Activated naive CD8-positive, alpha-beta T cell treated with anti-CD3 and anti-CD28 coated beads for 36 hours (primary cell): ENCODE data around the gene GNG13. TPM values are rescaled to one million over a fixed set of nuclear protein-coding genes. Genes with fewer than 3 reads are reported as not detected.

ENCODE experiments used
- DNase-seq: peaks from one replicate; pipeline ENCODE4 v3.0.0; 2021
- H3K27ac Mint-ChIP-seq: one replicate; pipeline ENCODE4 v1.8.0; 2022; ENCODE audit warnings: mild to moderate bottlenecking, moderate library complexity, mixed read lengths
- H3K27me3 Mint-ChIP-seq: one replicate; pipeline ENCODE4 v1.8.0; 2022; ENCODE audit warnings: mild to moderate bottlenecking, mixed read lengths
- H3K36me3 Mint-ChIP-seq: one replicate; pipeline ENCODE4 v1.8.0; 2021; ENCODE audit warnings: mild to moderate bottlenecking, mixed read lengths
- H3K4me1 Mint-ChIP-seq: one replicate; pipeline ENCODE4 v1.8.0; 2021; ENCODE audit warnings: mixed read lengths
- H3K4me3 Mint-ChIP-seq: one replicate; pipeline ENCODE4 v1.8.0; 2022; ENCODE audit warnings: mild to moderate bottlenecking, moderate library complexity, mixed read lengths
- H3K9me3 Mint-ChIP-seq: one replicate; pipeline ENCODE4 v1.8.0; 2022; ENCODE audit warnings: mixed read lengths
- total RNA-seq, 2 experiments: library from RNA; stranded (reverse); gene quantifications; one replicate each; pipeline ENCODE4 v1.2.3, GENCODE V29; 2021

GNG13 gene
- total RNA-seq, 2 experiments from 2014 or later = not detected

DNA sequence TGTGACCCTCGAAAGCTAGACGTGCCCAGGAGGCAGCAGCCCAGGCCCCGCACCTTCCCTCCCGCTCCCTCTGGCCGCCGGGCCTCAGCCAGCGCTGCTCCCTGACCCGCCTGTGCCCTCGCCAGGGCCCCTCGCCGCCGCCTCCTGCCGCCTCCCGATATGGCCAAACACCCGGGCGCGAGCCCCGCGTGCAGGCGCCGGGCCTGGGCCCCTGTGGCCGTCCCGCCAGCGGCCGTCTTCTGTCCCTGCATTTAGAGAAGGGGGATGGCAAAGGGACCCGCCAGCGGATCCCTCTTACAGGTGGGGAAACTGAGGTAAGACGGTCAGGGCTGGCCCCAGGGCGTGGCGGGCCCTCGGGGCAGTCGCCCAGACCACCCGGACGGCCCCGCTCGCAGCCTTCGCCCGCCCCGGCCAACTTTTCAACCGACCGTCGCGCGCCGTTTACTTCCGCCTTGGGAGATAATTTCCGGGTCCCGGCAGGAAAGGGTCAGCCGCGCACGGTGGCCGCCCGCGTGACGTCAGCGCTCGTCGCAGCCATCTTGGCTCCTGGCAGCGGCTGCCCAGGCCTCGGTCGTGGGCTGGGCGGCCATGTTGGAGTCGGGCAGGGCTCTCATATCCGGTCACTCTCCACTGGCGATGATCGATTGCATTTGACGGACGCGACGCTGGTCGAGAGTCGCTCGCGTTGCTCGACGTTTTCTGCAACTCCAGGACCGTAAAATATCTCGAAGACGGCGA lies 7.0 kb upstream of the GNG13 start:
- Mint-ChIP-seq H3K36me3 (no peaks in the 10 kb centered on the region), H3K9me3 (no peaks in the 10 kb centered on the region), H3K4me1 (peaks cover 14% of the 10 kb centered on the region), H3K27me3 (peaks cover 5% of the 10 kb centered on the region), H3K27ac (peak overlapping the region; percentile 94), H3K4me3 (peak overlapping the region; percentile 96)
- peak; percentile 92 for DNase-seq

DNA sequence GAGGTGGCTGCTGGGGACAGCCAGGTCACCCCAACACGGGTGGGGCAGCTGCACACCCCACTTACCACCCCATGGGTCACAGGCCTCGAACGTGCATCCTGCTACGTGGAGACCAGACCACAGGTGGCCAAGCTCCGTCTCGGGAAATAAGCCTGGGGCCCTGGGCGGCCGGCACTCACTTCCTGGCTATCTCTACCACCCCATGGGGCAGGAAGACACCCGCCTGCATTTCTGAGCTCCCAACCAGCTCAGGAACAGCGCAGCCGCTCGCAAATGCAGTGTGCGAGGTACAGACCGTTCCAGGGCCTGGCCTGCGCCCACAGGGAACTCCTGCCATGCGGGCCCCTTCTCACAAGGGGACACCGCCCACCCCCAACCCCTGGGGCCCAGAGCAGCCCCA lies 4.9 kb upstream of the GNG13 start:
- Mint-ChIP-seq H3K27ac (no peak overlapping the region), H3K27me3 (peaks cover 12% of the 10 kb centered on the region), H3K36me3 (no peaks in the 10 kb centered on the region), H3K4me3 (no peak overlapping the region), H3K9me3 (no peaks in the 10 kb centered on the region), H3K4me1 (peaks cover 14% of the 10 kb centered on the region)
- DNase-seq = no peak

DNA sequence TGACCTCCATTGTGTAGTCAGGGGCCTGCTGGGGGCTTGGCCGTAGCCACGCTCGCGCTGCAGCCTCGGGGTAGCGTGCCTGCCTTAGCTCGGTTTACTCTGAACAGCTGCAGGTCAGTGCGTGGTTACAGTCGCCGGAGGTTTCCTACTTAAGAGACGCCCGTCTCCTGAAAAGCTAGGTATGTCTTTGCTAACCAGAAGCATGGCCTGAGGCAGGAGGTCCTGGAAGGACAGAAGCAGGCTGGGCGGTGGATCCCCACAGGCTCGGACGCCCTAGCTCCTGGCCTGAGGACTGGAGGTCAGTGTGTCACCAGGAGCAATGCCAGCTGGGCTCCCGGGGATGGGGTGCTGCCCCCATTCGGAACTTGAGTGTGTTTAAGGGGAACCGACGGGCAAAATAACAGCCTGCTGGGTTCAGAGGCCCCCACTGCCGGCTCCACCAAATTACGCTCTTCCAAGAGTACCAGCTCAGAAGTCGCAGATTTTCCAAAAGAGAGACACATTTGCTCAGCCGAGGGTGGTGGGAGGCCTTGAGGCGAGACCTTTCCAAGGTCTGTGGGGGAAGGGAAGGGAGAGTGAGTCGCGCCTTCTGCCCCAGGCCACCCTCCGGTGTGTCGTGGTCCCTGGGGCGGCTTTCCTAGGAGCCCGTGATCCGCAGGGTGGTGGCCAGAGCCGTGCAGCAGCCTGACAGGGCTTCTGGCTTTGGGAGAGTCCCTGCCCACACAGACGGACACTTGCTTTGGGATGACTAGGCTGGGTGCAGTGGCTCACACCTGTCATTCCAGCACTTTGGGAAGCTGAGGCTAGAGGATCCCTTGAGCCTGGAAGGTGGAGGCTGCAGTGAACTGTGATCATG lies 3.9 kb upstream of the GNG13 start:
- H3K4me3 Mint-ChIP-seq = no peak overlapping the region
- no peaks in the 10 kb centered on the region for H3K36me3 Mint-ChIP-seq
- peaks cover 12% of the 10 kb centered on the region for H3K27me3 Mint-ChIP-seq
- DNase-seq = no peak
- no peak overlapping the region for H3K27ac Mint-ChIP-seq
- H3K9me3 Mint-ChIP-seq = no peaks in the 10 kb centered on the region
- peaks cover 14% of the 10 kb centered on the region for H3K4me1 Mint-ChIP-seq

DNA sequence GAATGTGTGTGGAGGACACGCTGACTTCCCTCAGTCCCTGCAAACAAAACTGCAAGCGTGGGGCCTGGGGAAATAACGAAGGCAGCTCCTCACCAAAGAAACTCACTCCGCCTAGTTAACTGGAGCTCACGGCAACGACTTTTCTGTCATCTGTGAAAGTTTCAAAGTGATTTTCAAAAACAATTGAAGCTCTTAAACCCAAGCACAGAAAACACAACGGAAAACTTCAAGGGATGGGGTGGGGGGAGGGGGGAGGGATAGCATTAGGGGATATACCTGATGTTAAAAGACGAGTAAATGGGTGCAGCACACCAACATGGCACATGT lies 3.2 kb upstream of the GNG13 start:
- peaks cover 11% of the 10 kb centered on the region for H3K4me1 Mint-ChIP-seq
- no peaks in the 10 kb centered on the region for H3K9me3 Mint-ChIP-seq
- peaks cover 13% of the 10 kb centered on the region for H3K27me3 Mint-ChIP-seq
- H3K27ac Mint-ChIP-seq = no peak overlapping the region
- H3K4me3 Mint-ChIP-seq = no peak overlapping the region
- no peak for DNase-seq
- no peaks in the 10 kb centered on the region for H3K36me3 Mint-ChIP-seq

DNA sequence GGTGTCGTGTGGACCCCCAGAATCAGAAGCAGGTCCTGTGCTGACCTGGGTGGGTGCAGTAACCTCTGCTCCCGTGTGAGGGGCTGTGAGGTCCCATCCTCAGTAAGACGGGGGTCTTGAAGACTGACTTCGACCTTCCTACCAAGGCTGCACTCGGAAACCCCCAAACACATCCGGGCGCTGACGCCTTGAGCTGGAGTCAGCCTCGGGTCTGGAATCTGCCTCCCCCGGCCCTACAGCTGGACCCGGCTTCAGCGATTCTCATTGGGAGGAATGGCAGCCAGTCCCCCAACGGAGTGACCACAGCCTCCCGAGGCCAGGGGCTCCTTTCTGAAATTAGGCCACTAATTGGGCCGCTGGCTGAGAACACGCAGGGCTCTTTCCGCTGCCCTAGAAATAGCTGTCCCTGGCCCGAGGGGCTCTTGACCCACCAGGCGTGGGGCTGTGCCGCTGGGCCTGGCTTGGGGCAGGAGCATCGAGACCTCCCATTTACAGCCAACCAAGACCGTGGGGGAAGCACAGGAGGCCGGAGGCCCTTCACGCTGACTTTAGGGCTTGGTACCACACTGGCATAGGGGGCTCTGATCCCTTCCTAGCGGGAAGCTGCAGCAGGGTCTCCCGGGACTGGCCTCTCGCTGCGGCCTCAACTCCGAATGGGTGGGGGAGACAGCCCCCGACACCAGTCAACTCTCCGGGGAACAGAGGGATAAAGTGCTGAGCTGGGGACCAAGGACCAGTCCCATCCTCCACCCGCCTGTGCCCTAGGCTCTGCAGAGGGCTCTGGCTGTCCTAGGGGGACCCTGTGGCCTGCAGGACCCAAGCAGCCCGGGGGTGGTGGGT lies 2.6 kb upstream of the GNG13 start:
- Mint-ChIP-seq H3K9me3 (no peaks in the 10 kb centered on the region), H3K4me1 (peaks cover 6% of the 10 kb centered on the region), H3K36me3 (peaks cover 5% of the 10 kb centered on the region), H3K27me3 (peaks cover 18% of the 10 kb centered on the region), H3K27ac (no peak overlapping the region), H3K4me3 (no peak overlapping the region)
- DNase-seq = no peak

DNA sequence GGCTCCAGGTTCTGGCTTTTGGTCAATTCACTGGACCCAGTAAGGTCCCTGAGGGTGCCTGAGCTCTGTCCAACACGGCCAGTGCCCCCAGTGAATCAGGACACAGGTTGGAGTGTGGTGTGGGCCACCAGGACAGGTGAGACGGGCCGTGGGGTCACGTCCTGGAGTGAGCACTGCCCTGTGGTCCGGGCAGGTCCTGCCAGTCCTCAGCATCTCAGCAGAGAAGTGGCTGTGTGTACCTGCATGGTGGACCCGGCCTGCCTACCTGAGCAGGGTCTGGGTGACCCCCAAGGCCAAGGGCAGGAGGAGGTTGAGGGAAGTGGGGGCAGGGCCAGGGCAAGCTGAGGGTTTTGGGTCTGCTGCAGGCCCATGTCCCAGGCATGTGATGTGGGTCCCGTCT lies 1.9 kb upstream of the GNG13 start:
- no peak overlapping the region for H3K4me3 Mint-ChIP-seq
- H3K4me1 Mint-ChIP-seq = peaks cover 3% of the 10 kb centered on the region
- peaks cover 11% of the 10 kb centered on the region for H3K36me3 Mint-ChIP-seq
- H3K27me3 Mint-ChIP-seq = peaks cover 25% of the 10 kb centered on the region
- H3K9me3 Mint-ChIP-seq = no peaks in the 10 kb centered on the region
- DNase-seq = no peak
- H3K27ac Mint-ChIP-seq = no peak overlapping the region

DNA sequence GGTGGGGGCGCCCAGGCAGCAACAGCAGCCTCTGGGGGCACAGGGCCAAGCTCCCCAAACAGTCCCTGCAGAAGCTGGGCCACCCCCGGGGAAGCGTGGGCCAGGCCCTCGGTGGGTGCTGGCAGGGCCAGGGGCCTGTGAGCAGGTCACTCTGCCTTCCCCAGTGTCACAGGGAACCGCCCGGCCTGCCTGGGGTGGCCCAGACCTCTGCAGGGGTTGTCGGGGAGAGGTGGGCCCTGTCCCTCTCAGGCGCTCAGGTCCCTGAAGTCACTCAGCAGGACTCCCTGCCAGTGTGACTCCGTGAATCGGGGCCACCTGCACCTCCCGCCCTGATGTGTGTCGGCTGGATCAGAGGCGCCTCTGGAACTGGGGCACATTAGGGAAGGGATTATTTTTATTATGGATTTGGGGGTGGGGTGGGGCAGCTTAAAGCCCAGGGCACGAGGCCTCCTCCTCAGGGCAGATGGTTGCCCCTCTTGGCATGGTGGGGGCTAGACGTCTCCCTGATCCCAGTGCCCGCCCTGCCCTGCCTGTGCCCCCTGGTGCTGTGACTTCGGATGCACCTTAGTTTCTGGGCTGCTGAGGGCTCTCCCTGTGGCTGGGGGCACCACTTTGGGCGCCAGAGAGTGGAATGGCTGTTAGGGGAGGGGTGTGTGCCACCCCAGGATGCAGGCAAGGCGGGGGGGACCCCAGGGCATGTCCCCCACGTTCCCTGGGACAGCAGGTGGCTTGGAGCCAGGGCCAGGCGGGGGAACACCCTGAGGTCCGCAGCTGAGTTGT lies 1.2 kb upstream of the GNG13 start:
- no peak overlapping the region for H3K4me3 Mint-ChIP-seq
- DNase-seq = no peak
- H3K9me3 Mint-ChIP-seq = no peaks in the 10 kb centered on the region
- H3K4me1 Mint-ChIP-seq = peaks cover 3% of the 10 kb centered on the region
- H3K27me3 Mint-ChIP-seq = peaks cover 26% of the 10 kb centered on the region
- H3K27ac Mint-ChIP-seq = peak overlapping the region; percentile 56
- H3K36me3 Mint-ChIP-seq = peaks cover 17% of the 10 kb centered on the region

DNA sequence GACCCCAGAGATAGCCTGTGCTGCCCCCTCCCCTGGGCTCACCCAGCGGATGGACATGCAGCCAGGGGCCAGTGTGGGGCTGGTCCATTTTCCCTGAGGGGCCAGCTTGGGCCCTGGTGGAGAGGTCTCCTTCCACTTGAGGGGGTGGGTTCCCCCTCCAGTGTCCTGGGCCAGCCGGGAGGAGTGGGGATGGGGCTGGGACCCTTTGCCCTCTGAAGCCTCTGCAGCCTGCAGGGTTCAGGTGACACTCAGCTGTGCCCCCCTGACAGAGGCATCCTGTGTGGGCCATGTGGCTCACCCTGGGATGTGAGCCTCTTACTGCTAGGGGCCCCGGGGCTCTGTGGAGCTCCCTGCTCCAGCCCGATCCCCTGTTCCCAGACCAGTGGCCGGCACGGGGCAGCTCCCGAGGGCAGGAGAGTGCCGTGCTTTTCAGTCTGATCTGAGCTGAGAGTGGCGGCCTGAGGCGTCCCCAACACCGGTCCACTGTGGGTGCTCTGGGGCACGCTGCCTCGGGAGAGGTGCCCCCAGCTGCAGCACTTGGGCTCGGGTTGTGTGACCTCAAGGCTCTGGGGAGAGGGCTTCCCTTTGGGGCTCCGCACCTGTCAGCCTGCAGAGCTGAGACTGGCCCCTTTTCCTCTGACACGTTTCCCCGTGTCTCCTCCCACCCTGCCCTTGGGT lies 439 bp upstream of the GNG13 start:
- Mint-ChIP-seq H3K36me3 (peaks cover 21% of the 10 kb centered on the region), H3K4me1 (no peaks in the 10 kb centered on the region), H3K9me3 (no peaks in the 10 kb centered on the region), H3K27me3 (peaks cover 26% of the 10 kb centered on the region), H3K27ac (no peak overlapping the region), H3K4me3 (no peak overlapping the region)
- no peak for DNase-seq

DNA sequence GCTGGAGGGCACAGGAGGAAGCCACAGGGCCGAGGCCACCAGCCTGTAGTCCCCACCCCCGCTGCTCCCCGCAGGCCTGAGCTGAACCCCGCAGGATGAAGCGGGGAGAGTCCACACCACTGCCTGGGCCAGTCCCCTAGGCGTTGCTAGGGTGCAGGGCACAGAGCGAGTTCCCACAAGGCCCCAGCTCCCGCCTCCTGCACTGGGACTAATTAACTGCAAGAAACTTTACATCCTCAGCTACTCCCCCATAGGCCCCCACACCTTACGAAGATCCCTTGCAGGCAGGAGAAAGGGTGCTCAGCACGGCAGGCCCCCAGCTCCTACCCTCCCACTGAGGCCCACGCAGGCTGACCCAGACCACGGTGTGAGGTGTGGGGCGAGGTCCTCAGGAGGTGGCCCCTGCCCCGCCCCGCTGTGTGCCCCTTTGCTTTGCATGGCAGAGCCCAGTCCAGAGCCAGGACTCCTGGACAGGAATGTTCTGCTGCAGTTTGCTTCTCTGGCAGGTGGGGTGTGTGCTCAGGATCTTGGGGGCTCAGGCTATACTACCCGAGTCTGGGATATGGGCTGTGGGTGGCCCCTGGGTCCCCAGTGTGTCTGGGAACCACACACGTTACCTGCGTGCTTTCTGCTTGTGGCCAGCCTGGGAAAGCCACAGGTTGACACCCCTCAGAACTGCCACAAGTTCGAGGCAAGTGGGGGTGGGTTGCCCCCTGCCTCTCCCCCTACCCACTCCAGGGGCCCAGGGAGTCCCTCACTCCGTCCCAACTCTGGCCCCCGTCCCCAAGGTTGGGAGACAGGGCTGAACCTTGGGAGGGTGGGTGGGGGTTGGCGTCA lies 1.2 kb downstream of the GNG13 start:
- peaks cover 22% of the 10 kb centered on the region for H3K27me3 Mint-ChIP-seq
- no peak overlapping the region for H3K4me3 Mint-ChIP-seq
- no peak for DNase-seq
- no peak overlapping the region for H3K27ac Mint-ChIP-seq
- no peaks in the 10 kb centered on the region for H3K9me3 Mint-ChIP-seq
- H3K36me3 Mint-ChIP-seq = peaks cover 24% of the 10 kb centered on the region
- peaks cover 2% of the 10 kb centered on the region for H3K4me1 Mint-ChIP-seq

DNA sequence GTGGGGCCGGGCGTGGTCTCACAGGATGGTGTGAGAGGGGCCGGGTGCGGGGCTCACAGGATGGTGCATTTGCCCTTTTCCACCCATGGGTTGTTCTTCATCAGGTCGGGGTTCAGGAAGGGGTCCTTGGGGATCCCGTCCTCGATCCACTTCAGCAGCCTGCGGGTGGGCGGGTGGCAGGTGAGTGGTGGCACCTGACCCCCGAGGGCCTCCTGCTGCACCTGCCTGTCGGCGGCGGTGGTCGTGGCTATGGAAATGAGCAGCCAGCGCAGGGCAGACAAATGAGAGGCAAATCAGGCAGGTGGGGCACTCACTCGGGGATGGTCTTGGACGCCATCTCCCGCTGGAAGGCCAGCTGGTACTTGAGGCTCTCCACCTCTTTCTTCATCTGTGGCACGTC lies 1.9 kb downstream of the GNG13 start:
- Mint-ChIP-seq H3K4me1 (peaks cover 2% of the 10 kb centered on the region), H3K27ac (no peak overlapping the region), H3K9me3 (no peaks in the 10 kb centered on the region), H3K4me3 (no peak overlapping the region), H3K27me3 (peaks cover 21% of the 10 kb centered on the region), H3K36me3 (peaks cover 24% of the 10 kb centered on the region)
- DNase-seq = no peak

DNA sequence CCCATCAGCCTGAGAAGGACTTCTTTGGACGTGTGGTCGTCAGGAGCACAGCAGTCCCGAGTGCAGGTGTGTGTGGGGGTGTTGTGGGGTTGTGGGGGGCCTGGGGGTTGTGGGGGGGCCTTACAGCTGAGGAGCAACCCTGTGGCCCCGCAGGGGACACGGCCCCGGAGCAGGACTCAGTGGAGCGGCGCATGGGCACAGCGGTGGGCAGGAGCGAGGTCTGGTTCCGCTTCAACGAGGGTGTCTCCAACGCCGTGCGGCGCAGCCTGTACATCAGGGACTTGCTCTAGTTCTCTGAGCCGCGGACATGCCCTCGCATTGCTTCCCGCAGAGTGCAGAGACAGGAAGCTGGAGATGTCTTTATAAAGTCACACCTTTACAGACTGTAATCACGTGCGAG lies 2.8 kb downstream of the GNG13 start:
- no peak overlapping the region for H3K4me3 Mint-ChIP-seq
- no peaks in the 10 kb centered on the region for H3K9me3 Mint-ChIP-seq
- peaks cover 2% of the 10 kb centered on the region for H3K4me1 Mint-ChIP-seq
- peaks cover 21% of the 10 kb centered on the region for H3K27me3 Mint-ChIP-seq
- no peak overlapping the region for H3K27ac Mint-ChIP-seq
- peaks cover 24% of the 10 kb centered on the region for H3K36me3 Mint-ChIP-seq
- no peak for DNase-seq

DNA sequence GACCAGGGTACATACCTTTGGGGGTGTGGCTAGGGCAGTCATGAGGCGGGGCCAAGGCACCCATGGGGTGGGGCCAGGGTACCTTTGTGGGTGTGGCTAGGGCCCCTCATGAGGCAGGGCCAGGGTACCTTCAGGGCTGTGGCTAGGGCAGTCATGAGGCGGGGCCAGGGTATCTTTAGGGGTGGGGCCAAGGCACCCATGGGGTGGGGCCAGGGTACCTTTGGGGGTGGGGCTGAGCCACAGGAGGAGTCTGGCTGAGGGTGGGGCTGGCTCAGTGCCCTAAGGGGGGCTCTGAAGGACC lies 3.5 kb downstream of the GNG13 start:
- no peaks in the 10 kb centered on the region for H3K9me3 Mint-ChIP-seq
- H3K27ac Mint-ChIP-seq = no peak overlapping the region
- peaks cover 17% of the 10 kb centered on the region for H3K27me3 Mint-ChIP-seq
- H3K36me3 Mint-ChIP-seq = peaks cover 24% of the 10 kb centered on the region
- no peak overlapping the region for H3K4me3 Mint-ChIP-seq
- H3K4me1 Mint-ChIP-seq = peaks cover 2% of the 10 kb centered on the region
- peak; percentile 28 for DNase-seq

DNA sequence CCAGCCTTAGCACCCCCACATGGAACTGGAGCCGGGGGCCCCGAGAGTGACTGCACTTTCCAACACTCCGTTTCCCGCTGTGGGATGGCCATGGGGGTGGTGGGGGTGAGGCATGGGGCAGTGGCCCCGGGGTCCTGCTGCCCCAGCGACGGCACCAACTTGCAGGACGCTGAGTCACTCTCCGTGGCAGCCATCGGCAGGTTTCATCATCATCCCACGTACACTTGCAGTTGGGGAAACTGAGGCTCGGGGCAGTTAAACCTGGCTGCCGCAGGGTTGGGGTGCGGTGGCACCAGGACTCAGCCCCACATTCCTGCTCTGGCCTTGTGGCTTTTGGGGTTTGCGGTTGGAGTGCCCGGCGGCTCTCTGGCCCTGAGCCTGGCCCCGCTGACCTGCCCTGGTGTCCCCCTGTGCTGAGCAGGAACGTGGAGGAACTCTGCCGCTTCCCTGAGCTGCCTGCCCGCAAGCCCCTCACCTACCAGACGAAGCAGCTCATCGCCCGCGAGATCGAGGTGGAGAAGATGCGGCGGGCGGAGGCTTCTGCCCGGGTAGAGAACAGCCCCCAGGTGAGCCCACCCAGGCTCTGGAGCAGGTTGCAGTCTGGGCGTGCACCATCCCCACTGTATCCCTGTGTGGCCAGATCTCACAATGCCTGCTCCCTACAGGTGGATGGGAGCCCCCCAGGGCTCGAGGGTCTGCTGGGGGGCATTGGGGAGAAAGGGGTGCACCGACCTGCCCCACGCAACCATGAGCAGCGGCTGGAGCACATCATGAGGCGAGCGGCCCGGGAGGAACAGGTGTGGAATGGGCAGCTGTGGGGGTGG lies 4.0 kb downstream of the GNG13 start:
- Mint-ChIP-seq H3K9me3 (no peaks in the 10 kb centered on the region), H3K4me1 (peaks cover 2% of the 10 kb centered on the region), H3K27ac (no peak overlapping the region), H3K36me3 (peaks cover 29% of the 10 kb centered on the region), H3K4me3 (no peak overlapping the region), H3K27me3 (peaks cover 14% of the 10 kb centered on the region)
- no peak for DNase-seq
